GM19397 (cell line): ENCODE measurements around the gene SAMD14.

Experiments used
- ATAC-seq: cut with Tn5 transposase; IDR thresholded peaks from one replicate; pipeline ENCODE4 v1.9.1; 2021; ENCODE audit warnings: mild to moderate bottlenecking, moderate library complexity; ENCODE audit not compliant: unreplicated experiment

The SAMD14 gene

DNA sequence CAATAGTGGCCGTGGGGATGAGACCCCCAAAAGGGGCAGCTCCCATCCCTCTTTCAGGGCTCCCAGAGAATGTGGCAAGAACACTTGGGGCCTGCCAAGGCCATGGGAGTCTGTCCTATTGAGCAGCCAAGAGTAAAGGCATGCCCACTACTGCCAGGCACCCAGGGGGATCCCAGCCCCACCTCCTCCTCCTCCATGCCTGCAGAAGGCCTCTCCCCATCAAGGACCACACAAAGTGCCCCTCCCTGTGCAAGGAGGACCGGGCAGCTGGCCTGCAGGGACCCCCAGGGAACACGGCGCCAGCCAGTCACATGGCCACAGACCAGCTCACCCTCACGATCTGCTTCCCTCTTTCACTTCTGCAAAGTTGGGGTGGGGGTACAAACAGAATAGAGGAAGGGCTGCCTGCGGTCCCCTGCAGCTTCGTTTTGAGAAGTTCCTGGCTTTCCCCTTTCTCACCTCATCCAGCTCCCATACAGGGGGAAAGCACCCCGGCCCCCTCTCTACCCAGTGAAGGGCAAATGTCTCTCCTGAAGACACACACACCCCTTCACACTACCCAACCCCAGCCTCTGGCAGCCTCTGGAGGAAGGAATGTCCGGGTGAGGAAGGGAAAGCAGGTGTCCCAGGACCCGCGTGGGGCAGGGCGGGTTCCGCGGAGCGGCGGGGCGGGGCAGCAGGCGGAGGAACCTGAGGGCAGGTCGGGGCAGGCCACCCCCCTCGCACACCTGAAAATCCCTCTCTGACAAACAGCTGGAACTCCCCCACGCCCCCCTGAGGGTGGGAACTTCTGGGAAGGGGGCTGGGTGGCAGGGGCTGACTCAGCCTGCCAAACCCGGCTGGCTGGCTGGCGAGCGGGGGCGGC lies 18.5 kb upstream of the SAMD14 start:
- ATAC-seq = peak; percentile 31

DNA sequence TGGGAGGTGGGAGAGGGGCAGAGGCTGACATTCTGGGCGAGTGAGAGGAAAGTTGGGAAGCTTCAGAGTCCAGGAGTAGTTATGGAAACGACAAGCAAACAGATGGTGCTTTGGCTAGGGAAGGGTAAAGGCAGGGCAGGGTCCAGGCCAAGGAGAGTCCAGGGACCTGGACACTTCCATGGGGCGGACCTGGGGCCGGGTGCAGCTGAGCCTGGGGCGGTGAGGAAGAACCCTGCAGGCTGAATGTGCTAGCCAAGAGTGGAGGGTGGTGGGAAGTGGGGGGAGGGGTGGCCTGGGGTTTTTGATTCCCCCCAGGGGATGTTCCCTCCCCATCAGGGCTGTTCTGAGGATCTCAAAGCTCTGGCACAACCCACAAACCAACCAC lies 17.9 kb upstream of the SAMD14 start:
- ATAC-seq = no peak

DNA sequence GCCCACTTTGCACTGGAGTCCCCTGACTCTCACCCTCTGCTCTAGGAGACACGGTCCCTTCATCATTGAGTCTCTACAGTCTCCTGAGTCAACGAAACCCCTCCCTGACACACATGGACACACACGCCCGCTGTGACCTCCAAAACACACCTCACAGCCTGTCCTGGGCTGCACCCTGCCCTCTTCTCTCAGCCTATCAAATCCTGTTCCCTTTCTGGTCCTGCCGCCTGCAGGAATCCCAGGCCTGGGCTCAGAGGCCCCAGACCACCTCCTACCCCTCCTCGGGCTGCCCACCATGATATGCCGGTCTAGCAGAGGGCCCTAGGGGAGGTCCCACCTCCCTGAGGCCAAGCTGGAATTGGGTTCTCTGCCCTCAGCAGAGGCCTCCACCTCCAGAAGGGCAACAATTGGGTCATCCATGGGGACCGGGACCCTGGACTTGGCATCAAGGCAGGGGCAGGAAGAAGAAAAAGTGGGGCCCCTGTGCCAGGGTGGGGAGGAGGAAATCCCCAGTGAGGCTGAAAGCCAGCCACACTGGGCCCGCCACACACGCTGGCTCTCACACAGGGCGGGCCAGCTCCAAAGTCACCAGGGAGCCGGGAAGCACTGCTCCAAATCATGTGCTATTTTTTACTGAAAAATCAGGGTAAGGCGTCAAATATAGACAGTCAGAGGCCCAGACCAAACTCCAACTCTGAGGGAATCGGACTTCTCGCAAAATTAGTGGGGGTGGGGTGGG lies 17.1 kb upstream of the SAMD14 start:
- no peak for ATAC-seq

DNA sequence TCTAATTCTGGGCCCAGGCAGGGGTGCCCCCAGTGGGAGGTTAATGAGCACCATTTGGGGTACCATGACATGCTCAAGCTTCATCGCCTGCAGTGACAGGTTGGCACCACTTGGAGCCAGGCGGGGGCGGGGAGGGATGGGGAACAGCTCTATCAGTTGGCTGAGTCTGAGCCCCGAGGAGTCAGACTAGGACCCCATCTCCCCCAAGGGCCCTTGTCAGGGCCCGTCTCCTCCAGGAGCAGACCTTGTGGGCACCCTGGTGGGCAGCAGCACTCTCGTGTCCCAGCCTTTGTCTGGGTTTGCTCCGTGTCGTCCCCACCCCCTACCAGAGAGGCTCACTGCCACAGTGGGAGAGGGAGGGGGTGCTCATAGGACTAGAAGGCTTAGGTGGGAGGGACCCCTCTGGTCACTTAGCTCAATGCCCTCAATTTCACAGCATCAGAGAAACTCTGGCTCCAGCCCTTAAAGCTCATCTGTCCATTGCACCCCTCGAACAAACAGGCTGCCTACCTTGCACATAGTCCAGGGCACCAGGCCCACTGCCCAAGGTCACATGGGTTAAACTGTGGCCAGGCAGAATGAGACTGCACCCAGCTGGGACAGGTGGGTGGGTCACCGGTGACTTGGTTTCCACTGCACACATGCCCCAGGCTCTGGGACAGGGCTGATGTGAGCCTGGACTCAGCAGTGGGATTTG lies 16.4 kb upstream of the SAMD14 start:
- ATAC-seq = no peak

DNA sequence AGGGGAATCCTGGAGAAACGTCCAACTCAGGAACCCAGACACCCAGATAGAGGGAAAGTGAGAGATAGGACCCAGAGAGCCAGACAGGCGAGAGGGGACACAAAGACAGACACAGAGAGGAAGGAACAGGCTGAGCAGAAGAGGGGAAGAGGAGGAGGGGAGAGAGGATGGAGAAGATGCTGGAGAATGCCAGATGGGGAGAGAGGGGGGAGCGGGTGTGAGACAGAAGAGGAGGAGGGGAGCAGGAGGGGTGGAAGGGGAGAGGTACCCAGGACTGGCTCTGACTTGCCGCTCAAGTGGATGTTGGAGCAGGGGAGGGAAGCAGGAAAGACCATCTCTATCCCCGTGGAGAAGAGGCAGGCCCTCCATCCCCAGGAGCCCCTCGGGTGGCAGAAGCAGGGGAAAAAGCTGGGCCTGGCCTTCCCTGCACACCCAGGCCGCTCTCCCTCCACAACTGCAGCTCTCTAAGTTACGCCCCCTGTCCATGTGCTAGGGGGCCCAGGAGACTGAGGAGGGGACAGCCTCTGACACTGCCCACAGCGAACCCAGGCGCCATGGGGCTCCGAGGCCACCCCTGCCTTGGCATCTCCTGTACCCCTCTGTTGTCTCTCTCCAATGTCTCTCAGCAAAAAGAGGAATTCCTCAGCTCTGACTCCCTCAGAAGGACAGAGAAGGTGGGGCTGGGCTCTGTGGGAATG lies 15.7 kb upstream of the SAMD14 start:
- no peak for ATAC-seq

DNA sequence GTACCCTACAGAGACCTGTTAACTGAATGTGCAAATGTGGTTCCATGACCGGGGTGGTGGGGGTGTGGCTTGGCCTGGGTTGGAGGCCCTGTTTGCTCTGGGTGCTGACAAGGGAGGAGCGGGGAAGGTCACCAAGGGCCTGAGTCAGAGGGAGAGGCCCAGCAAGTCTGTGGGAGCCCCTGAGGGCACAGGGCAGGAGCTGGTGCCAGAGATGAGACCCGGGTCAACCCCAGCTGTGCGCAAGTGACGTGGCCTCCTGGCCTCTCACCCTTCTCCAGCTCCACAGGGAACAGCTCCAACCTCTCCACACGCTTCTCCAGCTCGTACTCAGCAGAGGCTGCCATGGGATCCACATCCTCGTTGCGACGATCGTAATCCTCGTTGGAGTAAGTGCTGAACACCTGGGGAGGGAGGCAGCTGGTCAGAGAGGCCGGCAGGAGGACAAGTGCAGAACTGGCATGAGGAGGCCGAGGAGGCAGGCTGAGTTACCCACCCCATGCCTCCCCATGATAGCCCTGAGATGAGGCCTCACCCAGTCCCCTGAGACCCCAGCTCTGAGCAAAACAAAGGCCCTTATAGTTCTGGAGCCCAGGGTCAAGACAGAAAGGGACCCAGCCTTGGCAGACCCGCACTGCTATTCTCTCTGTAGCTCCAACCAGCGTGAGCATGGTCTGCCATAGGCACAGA lies 15.0 kb upstream of the SAMD14 start:
- ATAC-seq = no peak

DNA sequence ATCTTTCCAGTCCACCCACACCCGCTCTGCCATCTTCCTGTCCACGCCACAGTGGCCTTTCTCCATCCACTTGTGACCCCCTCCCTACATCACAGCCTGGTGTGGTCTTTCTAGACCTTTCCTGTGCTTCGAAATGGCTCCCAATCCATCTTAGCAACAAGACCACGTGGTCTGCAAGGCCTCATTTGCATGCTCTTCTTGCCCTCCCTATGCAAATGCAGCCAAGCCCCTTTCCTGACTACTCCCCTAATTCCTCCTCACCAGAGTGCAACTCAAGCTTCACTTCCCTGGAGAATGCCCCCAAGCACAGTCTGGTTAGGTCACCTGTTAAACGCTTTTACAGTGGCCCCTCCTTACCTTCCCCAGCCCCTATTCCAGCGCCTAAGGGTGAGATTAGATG lies 14.4 kb upstream of the SAMD14 start:
- no peak for ATAC-seq

DNA sequence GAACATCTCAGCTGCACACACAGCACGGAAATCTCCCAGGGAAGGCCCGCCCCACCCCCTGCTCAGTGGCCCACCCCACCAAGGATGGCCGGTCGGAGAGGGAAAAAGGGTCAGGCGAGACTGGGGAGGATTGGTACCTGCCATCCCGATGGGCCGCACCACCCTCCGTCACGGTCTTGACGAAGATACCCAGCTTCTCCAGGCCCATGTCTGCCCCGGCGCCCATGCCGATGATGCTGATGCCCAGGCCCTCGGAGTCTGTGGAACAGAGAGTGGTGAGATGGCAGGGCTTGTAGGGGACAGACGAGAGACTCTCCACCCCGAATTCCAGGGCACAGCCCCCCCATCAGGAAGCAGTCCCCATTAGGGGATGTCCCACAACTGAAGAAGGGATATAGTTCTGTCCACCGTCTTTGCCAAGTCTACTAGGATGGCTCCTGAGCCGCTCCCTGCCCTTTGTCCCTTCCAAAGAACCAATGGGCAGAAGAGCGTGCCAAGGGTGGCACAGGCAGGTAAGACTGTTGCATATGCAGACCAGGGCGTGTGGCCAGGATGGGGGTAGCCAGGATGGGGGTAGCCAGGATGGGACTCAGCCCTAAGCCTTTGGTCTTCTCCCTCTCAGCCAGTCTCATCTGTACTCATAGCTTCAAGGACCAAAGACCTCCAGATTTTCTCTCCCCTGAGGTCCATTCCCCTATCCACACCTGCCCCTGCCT lies 13.7 kb upstream of the SAMD14 start:
- no peak for ATAC-seq

DNA sequence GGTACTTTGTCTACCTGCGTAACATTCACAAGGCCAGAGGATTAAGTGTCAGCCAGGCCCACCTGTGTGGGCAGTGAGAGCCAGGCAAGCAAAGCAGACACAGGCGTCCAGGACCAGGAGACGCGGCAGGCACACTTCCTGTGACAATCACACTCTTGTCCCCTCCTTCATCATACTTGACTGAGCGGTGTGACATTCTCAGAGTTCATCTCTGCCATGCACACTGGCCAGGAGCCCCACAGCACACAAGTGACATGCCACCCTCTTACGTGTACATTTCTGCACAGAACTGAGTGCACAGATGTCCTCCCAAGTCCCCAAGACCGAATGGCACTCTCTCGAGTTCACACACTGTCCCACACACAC lies 11.8 kb upstream of the SAMD14 start:
- no peak for ATAC-seq

DNA sequence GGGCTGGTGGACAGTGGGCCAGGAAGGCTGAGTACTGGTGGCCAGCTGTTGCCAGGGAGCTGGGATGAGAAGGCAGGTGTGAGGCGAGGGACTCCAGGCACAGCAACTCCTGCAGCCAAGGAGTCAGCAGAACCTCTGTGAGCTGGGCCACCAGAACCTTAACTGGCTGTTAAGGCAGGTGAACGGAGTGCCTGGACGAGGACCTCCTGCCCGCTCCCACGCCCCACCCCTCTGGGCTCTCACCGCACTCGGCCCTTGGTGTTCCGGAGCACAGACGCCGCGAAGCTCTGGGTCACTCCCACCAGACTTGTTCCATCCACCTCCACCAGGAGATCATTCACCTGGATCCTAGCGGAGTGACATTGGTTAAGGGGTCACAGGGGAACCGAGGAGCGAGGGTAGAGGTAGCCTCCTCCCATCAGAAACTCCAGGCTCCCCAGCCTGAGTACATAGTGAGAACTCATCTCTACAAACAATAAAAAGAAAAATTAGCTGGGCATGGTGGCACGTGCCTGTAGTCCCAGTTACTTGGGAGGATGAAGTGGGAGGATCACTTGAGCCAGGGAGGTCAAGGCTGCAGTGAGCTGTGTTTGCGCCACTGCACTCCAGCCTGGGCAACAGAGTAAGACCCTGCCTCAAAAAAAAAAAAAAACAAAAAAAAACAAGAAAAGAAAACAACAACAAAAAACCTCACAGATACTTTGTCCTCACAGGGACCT lies 11.2 kb upstream of the SAMD14 start:
- no peak for ATAC-seq

DNA sequence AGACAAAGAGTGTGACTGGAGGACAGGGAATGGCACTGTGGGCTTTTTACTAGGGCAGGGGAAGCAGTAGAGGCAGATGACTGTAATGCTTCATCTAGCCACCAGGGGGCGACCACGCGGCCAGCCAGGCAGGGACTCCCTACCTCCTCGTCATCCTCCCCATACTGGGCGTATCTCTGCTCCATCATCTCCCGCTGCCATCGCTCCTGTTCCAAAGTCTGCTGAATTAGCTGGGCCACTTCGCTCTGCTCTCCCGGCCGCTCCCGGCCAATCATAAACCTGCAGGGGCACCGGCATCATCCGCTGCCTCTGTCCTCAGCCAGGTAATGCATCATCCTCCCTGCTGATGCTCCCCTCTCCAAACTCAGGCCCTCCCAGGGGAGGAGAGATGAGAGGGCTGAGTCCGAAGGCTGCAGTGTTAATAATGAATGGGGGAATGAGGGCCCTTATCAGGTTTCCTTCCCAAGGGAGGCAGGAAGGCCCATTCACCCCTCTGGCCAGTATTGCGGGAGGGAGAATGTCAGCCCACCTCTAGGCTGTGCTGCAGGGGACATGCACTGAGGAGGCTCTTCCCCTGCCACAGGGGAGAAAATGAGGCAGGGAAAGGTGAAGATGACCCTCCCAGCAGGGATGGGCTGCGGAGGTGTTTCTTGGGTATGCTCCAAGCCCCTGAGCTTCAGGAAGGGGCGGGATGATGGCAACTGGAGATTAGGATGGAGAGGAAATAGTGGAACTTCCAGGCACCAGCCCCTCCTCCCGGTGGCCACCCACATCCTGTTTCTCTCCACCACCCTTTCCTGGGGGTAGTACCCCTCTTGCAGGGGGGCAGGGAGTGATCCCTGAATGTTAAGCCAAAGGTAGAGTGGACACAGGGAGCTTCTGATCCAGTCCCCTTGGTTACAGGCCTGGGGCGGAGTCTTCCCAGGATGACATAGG lies 10.3 kb upstream of the SAMD14 start:
- ATAC-seq = no peak

DNA sequence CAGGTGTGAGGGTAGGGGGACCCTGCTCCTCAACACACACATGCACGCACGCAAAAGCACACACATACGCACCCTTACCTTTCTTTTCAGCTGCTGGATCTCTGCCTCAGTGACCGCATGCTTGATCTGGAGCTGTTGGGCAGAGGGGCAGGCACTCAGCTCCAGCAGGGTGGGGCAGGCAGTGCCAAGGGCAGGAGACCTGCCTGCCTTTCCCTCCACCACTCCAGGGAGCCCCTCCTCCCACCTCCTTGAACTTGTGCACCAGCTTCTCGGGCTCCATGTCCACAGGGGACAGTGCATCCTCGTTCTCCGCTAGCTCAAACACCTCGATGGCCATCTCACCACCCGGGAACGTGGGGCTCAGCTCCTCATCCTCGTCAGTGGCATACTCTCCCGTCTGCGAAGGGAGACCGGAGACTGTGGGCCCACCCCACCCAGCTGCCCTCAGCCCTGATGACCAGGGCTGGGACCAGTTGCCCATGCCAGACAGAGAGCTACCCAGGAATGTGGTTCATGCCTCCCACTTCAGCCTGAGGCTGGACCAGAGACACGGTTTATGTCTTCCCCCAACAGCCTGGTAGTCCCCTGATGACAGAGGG lies 9.3 kb upstream of the SAMD14 start:
- no peak for ATAC-seq

DNA sequence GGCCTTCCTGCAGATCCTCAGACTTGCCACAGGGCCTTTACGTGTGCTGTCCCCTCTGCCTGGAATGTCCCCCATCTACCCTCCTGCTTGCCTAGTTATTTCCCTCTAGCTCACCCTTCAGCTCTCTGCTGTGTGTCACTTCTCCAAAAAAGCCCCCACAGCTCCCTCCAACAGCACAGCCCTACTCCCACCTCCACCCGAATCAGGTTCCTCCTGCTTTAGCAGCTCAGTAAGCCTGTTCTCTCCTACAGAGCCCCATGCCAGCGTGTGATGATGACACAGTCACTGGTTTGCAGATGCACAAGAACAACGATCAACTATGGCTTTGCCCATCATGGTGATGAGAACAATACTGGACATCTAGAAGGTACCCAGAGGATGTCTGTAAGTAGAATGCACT lies 7.1 kb upstream of the SAMD14 start:
- ATAC-seq = no peak

DNA sequence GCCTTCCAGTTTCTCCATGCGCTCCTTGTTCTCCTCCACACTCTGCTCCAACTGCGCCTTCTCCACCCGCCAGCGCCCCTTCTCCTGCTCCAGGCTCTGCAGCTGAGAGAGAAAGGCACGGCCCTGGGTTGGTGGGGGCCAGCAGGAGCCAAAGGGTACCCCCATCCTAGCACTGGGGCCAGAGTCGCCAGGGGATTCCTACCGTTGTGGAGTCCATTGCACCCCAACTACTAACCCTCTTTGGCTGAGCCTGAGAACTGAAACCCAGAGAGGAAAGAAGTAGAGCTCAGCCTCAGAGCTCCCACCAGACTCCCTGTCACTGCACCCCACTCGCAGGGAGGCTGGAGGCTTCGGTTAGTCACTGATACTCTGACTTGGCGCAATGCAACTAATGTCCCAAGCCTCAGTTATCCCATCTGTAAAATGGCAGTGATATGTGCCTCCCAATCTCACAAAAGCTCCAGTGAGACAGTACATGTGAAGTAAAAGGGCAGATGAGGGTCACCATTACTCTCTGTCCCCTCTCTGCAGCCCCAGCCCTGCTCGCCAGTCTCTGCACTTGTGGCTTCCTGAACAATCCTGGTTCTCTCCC lies 6.2 kb upstream of the SAMD14 start:
- no peak for ATAC-seq

DNA sequence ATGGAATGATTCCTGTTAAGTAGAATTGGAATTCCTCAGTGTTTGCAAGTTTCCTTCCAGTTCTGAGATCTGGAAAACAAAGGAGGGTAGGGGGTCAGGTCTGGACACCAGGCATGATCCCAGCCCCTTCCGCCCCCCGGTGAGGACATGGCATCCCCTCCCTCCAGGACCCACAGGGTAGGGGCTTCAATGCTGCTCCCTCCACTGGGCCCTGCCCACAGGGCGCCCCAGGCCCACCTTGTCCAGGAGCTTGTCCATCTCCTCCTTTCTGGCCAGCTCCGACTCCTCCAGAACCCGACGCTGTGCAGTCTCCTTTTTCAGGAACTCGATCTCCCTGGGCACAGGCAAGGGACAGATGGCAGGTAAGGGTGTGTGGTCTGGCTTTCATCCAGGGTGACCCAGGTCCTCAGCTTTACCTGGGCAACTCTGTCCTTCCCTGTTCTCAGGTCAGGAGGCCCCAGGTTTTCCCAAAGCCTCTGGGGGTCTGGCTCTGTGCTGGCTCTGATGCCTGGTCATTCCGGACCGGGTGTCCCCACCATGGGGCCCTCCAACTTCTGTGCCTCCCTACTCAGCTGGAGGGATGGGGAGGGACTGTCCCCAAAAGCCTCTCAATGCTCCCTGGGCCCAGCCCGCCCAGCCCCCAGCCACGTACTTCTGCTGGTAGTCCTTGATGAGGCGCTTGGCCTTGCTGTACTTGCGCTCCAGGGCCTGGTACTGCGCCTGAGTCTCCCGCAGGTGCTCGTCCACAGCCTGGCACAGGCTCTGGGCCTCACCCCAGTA lies 5.5 kb upstream of the SAMD14 start:
- no peak for ATAC-seq

DNA sequence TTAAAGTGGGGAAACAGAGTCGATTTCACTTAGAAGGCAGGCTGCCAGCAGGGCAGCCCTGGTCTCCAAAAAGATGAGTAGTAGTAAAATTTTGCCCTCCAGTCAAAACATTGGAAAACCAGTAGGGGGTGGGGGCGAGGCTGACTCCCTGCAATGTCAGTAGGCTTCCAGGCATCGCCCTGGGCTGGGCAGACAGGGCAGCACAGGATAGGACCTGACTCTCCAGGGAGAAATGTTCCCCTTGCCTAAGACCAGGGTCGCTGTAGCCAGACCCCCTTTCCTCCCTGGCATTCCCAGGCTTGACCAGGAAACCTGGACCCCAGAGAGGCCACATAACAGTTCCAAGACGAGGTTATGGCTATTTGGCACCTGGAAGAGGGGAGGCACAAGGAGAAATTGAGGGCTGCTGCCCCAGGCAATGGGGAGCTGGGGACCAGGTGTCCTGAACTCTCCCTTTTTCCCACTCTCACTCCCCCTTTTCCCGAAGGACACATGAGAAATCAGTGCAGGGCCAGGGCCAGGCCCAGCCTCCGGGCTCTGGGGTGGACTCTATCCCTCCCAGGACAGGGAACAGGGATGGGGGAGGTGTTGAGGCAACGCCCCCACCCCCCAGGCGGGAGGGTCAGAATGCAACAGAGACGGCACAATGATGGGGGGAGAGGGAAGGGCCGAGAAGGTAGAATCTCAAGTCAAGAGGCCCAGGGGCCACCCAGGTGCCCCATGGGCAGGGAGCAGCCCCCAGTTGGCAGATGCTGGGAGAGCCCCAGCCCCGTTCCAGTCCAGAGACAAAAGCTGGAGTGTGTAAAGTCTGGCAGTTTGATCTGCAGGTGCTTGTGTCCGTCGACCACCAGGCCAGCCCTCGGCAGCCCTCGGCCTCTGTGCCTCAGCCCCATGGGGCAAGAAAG lies 4.5 kb upstream of the SAMD14 start:
- no peak for ATAC-seq
